Osteoblast (primary cell): ENCODE data around the gene CMTM7. TPM values are rescaled to one million over a fixed set of nuclear protein-coding genes. Genes with fewer than 3 reads are reported as not detected.

Source experiments
- DNase-seq: peaks from one replicate; pipeline ENCODE4 v3.0.0; 2011; ENCODE audit warnings: low spot score, mixed read lengths; ENCODE audit not compliant: insufficient read length; ENCODE audit errors: missing footprints
- H2AFZ ChIP-seq: 2 replicates; pipeline ENCODE4 v1.6.0; 2011; ENCODE audit warnings: mild to moderate bottlenecking, low read length
- H3K27ac ChIP-seq: 2 replicates; pipeline ENCODE4 v1.5.1; 2011; ENCODE audit warnings: mild to moderate bottlenecking, low read depth, low read length, moderate library complexity
- H3K27me3 ChIP-seq: 2 replicates; pipeline ENCODE4 v1.6.0; 2012; ENCODE audit warnings: mild to moderate bottlenecking, control low read depth, inconsistent platforms, low read length, moderate library complexity; ENCODE audit not compliant: insufficient read depth
- H3K36me3 ChIP-seq: 2 replicates; pipeline ENCODE4 v1.5.1; 2011; ENCODE audit warnings: mild to moderate bottlenecking, low read length, control low read depth, moderate library complexity; ENCODE audit not compliant: insufficient read depth
- H3K4me1 ChIP-seq: 2 replicates; pipeline ENCODE4 v1.5.1; 2011; ENCODE audit warnings: mild to moderate bottlenecking, low read length, control low read depth, moderate library complexity; ENCODE audit not compliant: insufficient read depth
- H3K4me2 ChIP-seq: 2 replicates; pipeline ENCODE4 v1.6.0; 2011; ENCODE audit warnings: mild to moderate bottlenecking, low read length; ENCODE audit not compliant: insufficient read depth
- H3K4me3 ChIP-seq: fragments of 200-600 bp; sonication (generic); 3 replicates; pipeline ENCODE4 v1.5.1; 2012; ENCODE audit warnings: mild to moderate bottlenecking, low read length, inconsistent platforms; ENCODE audit not compliant: insufficient read depth
- H3K79me2 ChIP-seq: 2 replicates; pipeline ENCODE4 v1.6.0; 2012; ENCODE audit warnings: mild to moderate bottlenecking, low read length, control low read depth, inconsistent platforms; ENCODE audit not compliant: insufficient read depth
- H3K9me3 ChIP-seq: 2 replicates; pipeline ENCODE4 v1.5.1; 2011; ENCODE audit warnings: low read depth, low read length, control low read depth
- H4K20me1 ChIP-seq: 2 replicates; pipeline ENCODE4 v1.6.0; 2012; ENCODE audit warnings: mild to moderate bottlenecking, low read length, control low read depth; ENCODE audit not compliant: insufficient read depth
- total RNA-seq: library from RNA; depleted of rRNA; stranded (reverse); fragments of >200 nt; gene quantifications from 2 replicates; pipeline ENCODE4 v1.2.3, GENCODE V29; 2012
- TF ChIP-seq, protein P1 (sequence below): IDR thresholded peaks from 2 replicates; pipeline ENCODE4 v1.5.1; 2011; ENCODE audit warnings: mild to moderate bottlenecking, low read depth, low read length, moderate library complexity; ENCODE audit errors: extremely low read depth

Gene CMTM7
- total RNA-seq, 1 donor = 7.2 TPM

DNA sequence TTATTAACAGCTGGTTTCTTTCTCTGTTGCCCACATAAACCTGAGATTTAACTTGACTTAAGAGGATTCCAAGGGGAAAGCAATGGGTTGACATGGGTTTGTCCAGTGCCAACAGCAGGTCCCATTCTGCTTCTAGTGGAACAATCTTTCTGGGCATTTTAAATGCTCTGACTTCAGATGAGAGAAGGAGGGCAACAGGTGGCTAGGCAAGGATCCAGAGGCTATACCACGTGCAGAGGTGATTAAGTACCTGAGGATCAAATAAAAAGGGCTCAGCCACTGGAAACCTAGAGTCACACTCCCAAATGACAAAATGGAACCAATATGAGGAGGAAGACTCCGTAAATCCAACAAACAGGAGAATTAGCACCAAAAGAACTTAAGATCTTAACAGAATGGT lies 82.5 kb downstream of the CMTM7 start:
- Histone ChIP-seq H3K79me2 (peaks cover 7% of the 10 kb centered on the region), H3K27ac (no peak overlapping the region), H3K36me3 (no peaks in the 10 kb centered on the region), H4K20me1 (peaks cover 12% of the 10 kb centered on the region), H3K4me2 (no peak overlapping the region), H3K4me3 (no peak overlapping the region), H3K27me3 (no peaks in the 10 kb centered on the region), H3K4me1 (peaks cover 23% of the 10 kb centered on the region), H3K9me3 (no peaks in the 10 kb centered on the region), H2AFZ (no peak overlapping the region)
- DNase-seq = no peak
- TF ChIP-seq, protein P1, sequence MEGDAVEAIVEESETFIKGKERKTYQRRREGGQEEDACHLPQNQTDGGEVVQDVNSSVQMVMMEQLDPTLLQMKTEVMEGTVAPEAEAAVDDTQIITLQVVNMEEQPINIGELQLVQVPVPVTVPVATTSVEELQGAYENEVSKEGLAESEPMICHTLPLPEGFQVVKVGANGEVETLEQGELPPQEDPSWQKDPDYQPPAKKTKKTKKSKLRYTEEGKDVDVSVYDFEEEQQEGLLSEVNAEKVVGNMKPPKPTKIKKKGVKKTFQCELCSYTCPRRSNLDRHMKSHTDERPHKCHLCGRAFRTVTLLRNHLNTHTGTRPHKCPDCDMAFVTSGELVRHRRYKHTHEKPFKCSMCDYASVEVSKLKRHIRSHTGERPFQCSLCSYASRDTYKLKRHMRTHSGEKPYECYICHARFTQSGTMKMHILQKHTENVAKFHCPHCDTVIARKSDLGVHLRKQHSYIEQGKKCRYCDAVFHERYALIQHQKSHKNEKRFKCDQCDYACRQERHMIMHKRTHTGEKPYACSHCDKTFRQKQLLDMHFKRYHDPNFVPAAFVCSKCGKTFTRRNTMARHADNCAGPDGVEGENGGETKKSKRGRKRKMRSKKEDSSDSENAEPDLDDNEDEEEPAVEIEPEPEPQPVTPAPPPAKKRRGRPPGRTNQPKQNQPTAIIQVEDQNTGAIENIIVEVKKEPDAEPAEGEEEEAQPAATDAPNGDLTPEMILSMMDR = no peak

DNA sequence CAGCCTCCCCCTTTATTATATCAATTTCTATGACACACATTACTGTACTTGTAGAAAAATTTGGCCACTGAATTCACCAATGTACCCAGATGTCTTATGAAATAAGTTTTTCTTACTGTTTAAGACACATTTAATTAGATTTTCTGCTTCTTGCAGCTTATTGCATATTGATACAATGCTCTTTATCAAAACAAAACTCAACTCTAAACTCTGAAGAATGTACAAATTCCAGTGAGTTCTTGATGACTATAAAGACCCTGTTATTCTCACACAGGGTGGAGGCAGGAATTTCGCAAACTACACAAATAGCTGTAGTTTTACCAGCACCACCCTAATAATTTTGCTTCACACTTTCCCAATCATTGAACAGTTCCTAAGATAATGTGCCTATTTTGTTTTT lies 89.0 kb downstream of the CMTM7 start:
- Histone ChIP-seq H3K36me3 (peaks cover 17% of the 10 kb centered on the region), H3K4me3 (no peak overlapping the region), H3K27me3 (no peaks in the 10 kb centered on the region), H3K79me2 (no peaks in the 10 kb centered on the region), H4K20me1 (no peaks in the 10 kb centered on the region), H3K4me2 (no peak overlapping the region), H3K9me3 (no peaks in the 10 kb centered on the region), H2AFZ (no peak overlapping the region), H3K4me1 (no peaks in the 10 kb centered on the region), H3K27ac (no peak overlapping the region)
- TF ChIP-seq, protein P1 = no peak
- DNase-seq = no peak

DNA sequence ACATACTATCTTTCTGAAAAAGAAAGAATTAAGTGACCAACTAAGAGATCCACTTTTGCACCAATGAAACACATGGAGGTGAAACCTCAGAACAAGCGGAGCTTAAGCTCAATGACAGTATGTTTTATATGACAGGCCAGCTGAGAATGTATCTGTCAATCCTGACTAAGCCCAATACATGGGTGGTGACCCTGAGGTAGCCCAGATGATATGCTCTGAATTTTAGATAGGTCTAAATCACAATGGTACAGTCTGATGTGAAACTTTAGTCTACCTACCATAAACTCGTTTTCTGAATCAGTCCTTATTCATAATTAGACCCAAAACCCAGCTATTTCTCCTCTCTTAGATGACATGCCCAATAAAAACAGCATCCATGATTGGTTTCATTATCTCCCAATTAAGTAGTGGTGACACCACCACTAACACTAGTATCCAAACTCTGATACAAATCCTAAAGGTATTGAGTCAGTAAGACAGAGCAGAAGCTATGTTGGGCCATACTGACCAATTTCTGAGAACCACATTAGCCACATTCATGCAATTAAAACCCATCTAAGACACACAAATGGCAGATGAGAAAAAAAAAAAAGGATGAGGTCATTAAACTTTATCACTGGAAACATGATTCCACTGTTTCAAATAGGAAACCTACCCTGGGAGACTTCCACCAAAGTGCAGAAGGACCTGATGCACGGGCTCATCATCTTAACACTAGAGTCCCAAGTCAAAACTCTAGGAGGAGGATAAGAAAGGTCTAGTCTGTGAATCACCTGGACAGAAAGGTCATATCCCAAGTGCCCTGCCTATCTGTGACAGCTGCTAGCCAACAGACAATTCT lies 90.4 kb downstream of the CMTM7 start:
- H2AFZ ChIP-seq = no peak overlapping the region
- no peaks in the 10 kb centered on the region for H3K4me1 ChIP-seq
- H3K4me3 ChIP-seq = no peak overlapping the region
- no peak overlapping the region for H3K4me2 ChIP-seq
- no peaks in the 10 kb centered on the region for H4K20me1 ChIP-seq
- H3K36me3 ChIP-seq = peaks cover 24% of the 10 kb centered on the region
- H3K27me3 ChIP-seq = no peaks in the 10 kb centered on the region
- TF ChIP-seq, protein P1 = no peak
- no peaks in the 10 kb centered on the region for H3K9me3 ChIP-seq
- no peaks in the 10 kb centered on the region for H3K79me2 ChIP-seq
- no peak overlapping the region for H3K27ac ChIP-seq
- DNase-seq = no peak

DNA sequence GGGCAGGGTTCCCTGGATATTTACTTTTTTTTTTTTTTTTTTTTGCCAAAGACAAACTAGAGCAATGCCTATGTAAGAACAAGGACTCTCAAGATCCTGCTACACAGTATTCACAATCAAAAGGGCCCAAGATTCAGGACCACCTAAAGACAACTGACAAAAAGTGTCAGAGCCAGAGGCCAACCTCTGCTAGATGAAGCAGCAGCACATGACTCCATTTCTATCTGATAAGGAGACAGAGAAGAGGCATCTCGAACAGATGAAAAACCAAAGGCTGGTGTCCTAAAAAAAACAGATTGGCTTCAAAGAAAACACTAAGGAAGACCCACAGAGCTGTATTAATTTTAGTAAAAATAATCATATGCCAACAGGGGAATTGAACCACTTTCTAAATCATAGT lies 91.0 kb downstream of the CMTM7 start:
- Histone ChIP-seq H3K4me3 (no peak overlapping the region), H4K20me1 (no peaks in the 10 kb centered on the region), H3K4me2 (no peak overlapping the region), H3K27me3 (no peaks in the 10 kb centered on the region), H2AFZ (no peak overlapping the region), H3K79me2 (no peaks in the 10 kb centered on the region), H3K4me1 (no peaks in the 10 kb centered on the region), H3K36me3 (peaks cover 24% of the 10 kb centered on the region), H3K27ac (no peak overlapping the region), H3K9me3 (no peaks in the 10 kb centered on the region)
- DNase-seq = no peak
- TF ChIP-seq, protein P1 = no peak
